DOHH2 (cell line): Measurements from ENCODE around the gene ENTPD5.

Experiments
- CTCF ChIP-seq: fragments of 200-600 bp; sonication (generic); IDR thresholded peaks from one replicate; pipeline ENCODE4 v1.5.1; 2014; ENCODE audit warnings: antibody characterized with exemption, mild to moderate bottlenecking, low read depth, low read length; ENCODE audit not compliant: poor library complexity, severe bottlenecking
- EZH2phosphoT487 ChIP-seq: fragments of 200-600 bp; sonication (generic); IDR thresholded peaks from 2 replicates; pipeline ENCODE4 v1.6.1; 2017; ENCODE audit warnings: borderline replicate concordance, mild to moderate bottlenecking, antibody characterized with exemption, low read length, moderate library complexity, mixed read lengths

- TF ChIP-seq CTCF (no peak), EZH2phosphoT487 (no peak)
Observed at GRCh38 chr14:73945159-73945670, 73.9 kb downstream of the ENTPD5 start.
